NCI-H1105 (cell line): ENCODE measurements around the gene DDX11.
"Not testable (repeated sequence)": the region's sequence is repeated elsewhere in the genome, so short reads cannot be mapped to it uniquely, and the experiment has no call there.

ENCODE experiments used
- DNase-seq: peaks from one replicate; lab custom pipeline; 2025; lab: John Stamatoyannopoulos, UW

Gene DDX11

DNA sequence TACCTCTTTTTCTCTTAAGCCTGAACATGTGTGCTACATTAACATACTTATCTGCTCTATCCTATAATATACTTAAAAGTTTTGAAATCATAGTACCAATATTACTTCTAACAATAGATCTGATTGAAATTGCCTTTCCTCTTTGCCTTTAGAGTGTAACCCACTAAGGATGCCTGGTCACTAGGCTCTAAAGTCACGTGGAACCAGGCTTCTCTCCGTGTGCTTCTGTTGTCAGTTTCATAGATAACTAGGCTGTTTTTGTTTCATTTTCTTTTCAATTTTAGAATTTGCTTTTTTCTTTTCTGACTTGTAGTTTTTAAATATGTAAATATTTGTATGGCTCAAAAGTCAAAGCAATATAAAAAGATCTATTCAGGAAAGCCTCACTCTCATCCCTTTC, 25.8 kb downstream of the DDX11 start:
- not testable (repeated sequence) for DNase-seq

DNA sequence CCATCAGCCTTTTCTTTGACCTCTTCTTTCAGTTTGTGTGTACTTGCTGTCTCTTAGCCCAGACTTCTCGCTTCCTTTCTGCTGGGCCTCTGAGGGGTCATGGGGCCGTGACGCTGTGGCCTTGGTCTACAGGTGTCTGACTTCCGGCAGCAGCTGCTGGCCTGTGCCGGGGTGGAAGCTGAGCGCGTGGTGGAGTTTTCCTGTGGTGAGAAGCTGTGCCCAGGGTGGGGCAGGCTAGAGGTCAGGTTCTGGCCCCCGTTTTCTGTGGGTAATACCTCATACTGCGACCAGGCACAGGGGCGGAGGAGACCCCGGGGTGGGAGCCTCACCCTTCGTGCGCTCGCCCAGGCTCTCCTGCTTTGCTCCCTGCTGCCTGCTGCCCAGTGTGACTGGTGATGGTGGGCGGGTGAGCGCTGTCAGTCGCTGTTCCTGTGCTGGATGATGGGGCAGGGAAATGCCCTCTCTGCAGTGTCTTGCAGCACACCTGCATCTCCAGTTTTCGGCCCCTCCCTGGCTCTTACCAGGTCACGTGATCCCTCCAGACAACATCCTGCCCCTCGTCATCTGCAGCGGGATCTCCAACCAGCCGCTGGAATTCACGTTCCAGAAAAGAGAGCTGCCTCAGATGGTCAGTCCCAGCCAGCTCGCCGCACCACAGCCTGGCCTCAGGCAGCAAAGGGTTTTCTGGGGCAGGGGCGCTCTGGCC, 27.0 kb downstream of the DDX11 start:
- not testable (repeated sequence) for DNase-seq

DNA sequence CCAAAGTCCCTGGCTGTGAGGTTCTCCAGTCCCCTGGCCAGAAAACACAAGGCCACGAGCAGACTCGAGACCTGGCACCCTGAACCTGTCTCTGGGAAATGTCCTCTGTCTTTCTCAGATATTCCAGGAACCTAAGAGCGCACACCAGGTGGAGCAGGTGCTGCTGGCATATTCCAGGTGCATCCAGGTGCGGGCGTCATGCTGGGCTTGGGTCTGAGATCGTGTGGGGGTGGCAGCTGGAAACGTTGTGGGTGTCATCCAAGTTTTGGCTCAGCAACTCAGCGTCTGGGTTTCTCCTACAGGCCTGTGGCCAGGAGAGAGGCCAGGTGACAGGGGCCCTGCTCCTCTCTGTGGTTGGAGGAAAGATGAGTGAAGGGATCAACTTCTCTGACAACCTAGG, 28.5 kb downstream of the DDX11 start:
- DNase-seq = not testable (repeated sequence)

DNA sequence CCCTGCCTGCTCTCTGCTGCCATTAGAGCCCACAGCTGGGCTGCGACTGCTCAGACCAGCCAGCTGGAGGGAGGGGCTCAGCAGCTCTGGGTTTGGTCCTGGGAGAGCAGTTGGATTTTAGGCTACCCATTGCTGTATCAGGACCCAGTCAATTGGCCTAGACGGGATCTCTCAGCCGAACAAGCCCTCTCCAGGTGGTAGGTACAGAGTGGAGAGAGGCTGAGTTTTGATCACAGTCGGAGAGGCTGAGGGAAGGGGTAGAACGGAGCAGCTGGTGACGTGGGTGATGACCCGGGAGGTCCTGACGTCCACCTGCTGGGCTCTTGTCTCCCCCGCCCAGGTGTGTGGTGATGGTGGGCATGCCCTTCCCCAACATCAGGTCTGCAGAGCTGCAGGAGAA, 28.9 kb downstream of the DDX11 start:
- not testable (repeated sequence) for DNase-seq

DNA sequence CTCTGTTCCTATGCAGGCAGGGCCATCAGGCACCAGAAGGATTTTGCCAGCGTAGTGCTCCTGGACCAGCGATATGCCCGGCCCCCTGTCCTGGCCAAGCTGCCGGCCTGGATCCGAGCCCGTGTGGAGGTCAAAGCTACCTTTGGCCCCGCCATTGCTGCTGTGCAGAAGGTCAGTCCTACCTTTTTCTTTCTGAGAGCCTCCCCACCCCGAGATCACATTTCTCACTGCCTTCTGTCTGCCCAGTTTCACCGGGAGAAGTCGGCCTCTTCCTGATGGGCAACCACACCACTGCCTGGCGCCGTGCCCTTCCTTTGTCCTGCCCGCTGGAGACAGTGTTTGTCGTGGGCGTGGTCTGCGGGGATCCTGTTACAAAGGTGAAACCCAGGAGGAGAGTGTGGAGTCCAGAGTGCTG, 29.9 kb downstream of the DDX11 start:
- peak; percentile 88 for DNase-seq

DNA sequence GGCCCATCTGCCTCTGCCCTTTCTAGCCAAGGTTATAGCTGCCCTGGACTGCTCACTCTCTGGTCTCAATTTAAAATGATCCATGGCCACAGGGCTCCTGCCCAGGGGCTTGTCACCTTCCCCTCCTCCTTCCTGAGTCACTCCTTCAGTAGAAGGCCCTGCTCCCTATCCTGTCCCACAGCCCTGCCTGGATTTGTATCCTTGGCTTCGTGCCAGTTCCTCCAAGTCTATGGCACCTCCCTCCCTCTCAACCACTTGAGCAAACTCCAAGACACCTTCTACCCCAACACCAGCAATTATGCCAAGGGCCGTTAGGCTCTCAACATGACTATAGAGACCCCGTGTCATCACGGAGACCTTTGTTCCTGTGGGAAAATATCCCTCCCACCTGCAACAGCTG, 30.6 kb downstream of the DDX11 start:
- DNase-seq = not testable (repeated sequence)

DNA sequence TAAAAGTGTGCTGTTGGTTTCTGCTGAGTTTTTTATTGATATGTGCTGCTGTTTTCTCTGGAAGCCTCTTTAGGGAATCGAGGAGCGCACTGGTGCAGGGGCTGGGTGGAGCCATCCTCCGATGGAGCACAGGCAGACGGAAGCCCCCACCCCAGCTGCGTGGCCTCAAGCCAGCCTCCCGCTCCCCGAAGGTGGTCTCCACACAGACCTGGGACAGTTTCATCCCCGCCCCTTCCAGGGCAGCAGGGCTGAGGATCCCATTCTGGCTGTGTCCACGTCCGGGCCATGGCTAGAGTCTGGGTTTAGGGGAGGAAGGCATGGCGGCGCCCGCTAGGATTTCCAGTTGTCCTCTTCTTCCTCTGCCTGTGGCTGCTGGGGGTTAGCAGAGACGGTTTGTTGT, 31.1 kb downstream of the DDX11 start:
- DNase-seq = not testable (repeated sequence)

DNA sequence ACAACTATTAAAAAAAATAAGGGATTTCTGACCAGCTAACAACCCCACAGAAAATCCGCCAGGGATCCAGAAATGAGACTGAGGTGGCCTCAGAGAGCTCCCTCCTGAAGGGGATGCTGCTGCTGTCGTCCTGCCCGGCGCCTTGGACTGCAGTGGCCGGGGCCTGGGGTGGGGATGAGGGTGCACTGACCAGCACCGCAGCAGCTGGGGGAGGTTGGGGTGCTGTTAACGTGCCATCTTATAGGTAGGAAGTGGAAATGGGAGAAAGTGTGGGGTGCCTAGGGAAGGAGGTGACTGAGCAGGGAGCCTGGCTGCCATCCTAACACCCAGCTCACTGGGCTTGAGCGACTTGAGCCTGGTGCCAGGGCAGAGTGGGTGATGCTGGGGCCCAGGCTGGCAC, 32.0 kb downstream of the DDX11 start:
- DNase-seq = no peak

DNA sequence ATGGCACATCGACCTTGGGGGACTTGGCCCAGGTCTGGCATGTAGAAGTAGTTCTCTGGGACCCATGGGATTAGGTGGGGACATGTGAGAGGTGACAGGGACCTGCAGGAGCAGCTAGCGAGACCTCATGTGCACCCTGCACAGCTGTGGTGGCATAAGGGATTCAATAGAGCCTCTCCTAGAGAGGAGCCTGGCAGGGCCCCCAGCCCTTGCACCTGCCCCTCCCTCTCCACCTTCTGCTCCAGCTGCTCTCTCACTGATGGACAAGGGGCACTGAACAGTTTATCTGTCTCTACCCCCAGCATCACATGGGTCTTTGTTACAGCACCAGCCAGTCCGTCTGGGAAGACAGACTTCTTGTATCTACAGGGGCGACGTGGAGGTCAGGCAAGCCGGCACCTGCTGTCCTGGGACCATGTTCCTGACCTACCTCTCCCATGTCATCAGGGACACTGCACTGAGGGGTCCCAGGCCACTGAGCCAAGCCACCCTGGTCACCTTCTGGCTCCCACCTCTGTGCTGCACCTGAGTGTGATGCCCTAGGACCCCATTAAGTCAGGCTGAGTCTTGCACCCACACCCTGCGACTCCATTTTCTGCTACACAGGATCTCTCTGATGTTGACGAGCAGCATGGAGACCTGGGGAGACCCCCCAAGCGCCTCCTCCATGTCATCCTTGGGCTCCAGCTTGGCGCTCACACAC, 32.6 kb downstream of the DDX11 start:
- DNase-seq = peak; percentile 88

DNA sequence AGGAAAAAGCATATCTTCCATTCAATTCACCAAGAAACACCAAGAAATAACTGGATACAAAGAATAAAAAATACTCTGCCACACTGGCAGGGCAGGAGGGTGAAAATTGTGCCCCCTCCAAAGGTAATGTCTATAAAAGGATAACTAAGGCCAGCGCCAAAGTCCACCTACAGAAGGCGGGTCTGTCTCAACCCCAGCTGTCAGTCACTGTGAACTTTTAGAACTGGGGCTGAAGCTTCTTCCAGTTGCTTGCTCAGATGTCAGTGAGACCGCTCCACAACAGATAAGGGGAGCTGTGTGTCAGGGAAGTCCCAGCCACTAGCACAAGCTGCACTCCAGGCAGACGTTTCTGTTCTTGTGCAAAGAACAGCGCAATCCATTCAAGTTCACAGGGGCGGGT, 36.1 kb downstream of the DDX11 start:
- DNase-seq = not testable (repeated sequence)

DNA sequence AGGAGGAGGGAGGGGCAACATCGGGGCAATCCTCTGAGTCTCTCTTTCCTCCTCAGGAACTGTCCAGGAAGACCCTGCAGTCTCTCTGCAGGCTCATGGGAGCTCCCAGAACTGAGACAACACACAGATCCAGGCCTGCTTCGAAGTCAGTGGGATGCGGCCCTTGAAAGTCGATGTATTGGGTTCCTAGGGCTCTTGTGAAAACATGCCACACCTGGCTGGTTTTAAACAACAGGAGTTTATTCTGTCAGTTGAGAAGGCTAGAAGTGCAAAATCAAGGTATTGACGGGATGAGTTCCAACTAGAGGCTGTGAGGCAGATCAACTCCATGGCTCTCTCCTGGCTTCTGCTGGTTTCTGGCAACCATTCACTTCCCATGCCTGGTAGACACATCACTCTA, 36.6 kb downstream of the DDX11 start:
- not testable (repeated sequence) for DNase-seq

DNA sequence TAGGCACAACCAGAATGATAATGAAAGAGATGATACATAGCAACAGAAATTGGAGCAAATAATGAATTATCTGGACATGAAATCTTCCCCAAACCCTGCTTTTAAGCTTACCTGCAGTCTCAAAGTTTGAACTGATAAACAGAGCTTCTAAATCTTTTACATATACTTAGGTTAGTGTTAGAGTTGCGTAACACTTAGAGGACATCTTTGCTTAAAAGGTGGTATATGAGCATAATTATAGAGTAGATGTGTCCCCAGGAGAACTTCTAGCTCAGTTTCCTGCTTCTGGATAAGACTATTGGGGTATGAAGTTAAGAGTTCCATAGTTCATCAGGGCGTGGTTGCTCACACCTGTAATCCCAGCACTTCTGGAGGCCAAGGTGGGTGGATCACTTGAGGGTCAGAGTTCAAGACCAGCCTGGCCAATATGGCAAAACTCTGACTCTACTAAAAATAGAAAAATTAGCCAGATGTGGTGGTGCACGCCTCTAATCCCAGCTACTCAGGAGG, 41.5 kb downstream of the DDX11 start:
- DNase-seq = not testable (repeated sequence)

DNA sequence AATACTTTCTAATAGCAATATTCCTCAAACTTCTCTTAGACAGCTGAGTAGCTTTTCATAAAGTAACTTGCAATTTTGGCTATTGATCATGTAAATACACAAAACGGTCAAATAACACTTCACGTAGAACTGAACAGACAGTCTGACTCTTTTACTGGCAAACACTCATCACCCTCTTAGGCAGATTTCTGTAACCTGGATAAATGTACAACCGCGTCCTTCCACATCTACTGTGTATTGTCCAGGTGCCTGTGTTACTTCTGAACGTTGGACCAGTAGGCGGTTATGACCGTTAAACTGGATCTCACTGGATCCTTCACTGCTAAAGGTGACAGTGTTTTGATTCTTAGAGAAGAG, 43.2 kb downstream of the DDX11 start:
- DNase-seq = not testable (repeated sequence)

DNA sequence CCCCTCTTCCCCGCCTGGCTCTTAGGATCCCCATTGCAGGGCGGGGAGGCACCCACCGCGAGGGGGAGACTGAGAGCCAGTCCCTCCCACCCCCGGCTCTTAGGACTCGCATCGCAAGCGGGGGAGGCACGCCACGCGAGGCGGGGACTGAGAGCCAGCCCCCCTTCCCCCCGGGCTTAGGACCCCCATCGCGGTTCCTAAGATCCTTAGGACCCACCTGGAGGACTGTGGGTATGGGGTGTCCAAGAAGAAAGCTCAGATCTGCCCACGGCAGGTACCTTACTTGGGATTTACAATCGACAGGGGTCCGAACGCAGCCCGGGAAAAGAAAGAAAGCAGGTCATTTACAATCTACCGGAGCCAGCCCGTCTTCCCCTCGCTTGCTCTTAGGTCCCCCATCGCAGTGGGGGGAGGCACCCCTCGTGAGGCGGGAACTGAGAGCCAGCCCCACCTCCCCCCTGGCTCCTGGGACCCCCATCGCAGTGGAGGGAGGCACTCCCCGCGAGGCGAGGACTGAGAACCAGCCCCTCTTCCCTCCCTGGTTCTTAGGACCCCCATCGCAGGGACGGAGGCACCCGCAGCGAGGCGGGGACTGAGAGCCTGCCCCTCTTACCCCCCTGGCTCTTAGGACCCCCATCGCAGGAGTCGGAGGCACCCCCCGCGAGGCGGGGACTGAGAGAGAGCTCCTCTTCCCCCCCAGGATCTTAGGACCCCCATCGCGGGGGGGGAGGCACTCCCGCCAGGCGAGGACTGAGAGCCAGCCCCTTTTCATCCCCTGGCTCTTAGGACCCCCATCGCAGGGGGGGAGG, 43.7 kb downstream of the DDX11 start:
- DNase-seq = peak; percentile 88

DNA sequence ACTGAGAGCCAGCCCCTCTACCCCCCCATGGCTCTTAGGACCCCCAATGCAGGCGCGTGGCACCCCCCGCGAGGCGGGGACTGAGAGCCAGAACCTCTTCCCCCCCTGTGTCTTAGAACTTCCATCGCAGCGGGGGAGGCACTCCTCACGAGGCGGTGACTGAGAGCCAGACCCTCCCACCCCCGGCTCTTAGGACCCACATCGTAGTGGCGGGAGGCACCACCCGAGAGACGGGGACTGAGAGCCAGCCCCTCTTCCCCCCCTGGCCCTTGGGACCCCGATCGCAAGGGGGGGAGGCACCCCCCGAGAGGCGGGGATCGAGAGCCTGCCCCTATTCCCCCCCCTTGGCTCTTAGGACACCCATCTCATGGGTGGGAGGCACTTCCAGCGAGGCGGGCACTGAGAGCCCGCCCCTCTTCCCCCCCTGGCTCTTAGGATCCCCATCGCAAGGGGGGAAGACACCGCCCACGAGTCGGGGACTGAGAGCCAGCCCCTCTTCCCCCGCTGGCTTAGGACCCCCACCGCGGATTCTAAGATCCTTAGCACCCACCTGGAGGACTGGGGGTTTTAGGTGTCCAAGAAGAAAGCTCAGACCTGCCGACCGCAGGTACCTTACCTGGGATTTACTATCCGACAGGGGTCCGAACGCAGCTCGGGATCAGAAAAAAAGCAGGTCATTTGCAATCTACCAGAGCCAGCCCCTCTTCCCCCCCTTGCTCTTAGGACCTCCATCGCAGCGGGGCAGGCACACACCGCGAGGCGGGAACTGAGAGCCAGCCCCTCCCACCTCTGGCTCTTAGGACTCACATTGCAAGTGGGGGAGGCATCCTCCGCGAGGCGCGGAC, 44.9 kb downstream of the DDX11 start:
- DNase-seq = peak; percentile 91

DNA sequence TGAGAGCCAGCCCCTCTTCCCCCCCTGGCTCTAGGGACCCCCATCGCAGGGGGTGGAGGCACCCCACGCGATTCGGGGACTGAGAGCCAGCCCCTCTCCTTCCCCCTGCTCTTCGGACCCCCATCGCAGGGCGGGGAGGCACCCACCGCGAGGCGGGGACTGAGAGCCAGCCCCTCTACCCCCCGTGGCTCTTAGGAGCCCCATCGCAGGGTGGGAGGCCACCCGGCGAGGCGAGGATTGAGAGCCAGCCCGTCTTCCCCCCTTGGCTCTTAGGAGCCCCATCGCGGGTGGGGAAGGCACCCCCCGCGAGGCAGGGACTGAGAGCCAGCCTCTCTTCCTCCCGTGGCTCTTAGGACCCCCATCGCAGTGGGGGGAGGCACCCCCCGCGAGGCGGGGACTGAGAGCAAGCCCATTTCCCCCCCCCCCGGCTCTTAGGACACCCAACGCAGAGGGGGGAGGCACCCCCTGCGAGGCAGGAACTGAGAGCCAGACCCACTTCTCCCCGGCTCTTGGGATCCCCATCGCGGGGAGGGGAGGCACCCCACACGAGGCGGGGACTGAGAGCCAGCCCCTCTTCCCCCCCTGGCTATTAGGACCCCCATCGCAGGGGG, 45.6 kb downstream of the DDX11 start:
- no peak for DNase-seq

DNA sequence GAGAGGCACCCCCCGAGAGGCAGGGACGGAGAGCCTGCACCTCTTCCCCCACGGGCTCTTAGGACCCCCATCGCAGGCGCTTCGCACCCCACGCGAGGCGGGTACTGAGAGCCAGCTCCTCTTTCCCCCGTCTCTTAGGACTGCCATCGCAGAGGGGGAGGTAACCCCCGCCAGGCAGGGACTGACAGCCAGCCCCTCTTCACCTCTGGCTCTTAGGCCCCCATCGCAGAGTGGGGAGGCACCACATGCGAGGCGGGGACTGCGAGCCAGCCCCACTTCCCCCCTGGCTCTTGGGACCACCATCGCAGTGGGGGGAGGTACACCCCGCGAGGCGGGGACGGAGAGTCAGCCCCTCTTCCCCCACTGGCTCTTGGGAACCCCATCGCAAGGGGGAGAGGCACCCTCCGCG, 46.1 kb downstream of the DDX11 start:
- no peak for DNase-seq

DNA sequence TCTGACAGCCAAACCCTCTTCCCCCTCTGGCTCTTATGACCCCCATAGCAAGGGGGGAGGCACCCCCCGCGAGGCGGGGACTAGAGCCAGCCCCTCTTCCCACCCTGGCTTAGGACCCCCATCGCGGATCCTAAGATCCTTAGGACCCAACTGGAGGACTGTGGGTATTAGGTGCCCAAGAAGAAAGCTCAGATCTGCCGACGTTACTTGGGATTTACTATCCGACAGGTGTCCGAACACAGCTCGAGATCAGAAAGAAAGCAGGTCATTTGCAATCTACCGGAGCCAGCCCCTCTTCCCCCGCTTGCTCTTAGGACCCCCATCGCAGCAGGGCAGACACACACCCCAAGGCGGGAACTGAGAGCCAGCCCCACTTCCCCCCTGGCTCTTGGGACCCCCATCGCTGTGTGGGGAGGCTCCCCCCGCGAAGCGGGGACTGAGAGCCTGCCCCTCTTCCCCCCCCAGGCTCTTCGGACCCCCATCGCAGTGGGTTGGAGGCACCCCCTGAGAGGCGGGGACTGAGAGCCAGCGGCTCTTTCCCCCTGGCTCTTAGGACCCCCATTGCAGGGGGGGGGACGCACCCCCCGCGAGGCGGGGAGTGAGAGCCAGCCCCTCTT, 46.8 kb downstream of the DDX11 start:
- DNase-seq = no peak

DNA sequence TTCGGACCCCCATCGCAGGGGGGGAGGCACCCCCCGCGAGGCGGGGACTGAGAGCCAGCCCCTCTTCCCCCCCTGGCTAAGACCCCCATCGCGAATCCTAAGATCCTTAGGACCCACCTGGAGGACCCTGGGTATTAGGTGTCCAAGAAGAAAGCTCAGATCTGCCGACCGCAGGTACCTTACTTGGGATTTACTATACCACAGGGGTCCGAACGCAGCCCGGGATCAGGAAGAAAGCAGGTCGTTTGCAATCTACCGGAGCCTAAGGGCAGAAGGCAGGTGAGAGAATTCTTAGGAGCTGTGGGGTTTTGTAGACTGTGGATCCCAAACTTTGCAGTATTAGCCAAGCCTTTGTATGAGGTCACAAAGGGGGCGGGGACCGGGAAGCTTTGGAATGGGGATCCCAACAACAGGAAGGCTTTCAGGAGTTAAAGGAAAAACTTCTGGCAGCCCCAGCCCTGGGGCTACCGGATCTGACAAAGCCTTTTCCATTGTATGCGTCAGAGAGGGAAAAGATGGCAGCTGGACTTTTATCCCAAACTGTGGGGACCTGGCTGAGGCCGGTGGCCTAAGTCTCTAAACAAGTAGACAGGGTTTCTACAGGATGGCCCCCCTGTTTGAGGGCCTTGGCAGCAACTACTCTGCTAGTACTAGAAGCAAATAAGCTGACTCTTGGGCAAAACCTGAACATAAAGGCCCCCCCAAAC, 47.5 kb downstream of the DDX11 start:
- DNase-seq = not testable (repeated sequence)

DNA sequence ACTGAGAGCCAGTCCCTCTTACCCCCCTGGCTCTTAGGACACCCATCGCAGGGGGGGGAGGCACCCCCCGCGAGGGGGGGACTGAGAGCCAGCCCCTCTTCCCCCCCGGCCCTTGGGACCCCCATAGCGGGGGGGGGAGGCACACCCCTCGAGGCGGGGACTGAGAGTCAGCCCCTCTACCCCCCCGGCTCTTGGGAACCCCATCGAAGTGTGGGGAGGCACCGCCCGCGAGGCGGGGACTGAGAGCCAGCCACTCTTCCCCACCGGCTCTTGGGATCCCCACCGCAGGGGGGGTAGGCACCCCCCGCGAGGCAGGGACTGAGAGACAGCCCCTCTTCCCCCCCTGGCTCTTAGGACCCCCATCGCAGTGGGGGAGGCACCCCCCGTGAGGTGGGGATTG, 48.8 kb downstream of the DDX11 start:
- DNase-seq = no peak
